HG02885 (cell line): ENCODE data around the gene RHOBTB1.
"Not testable (repeated sequence)": the region's sequence is repeated elsewhere in the genome, so short reads cannot be mapped to it uniquely, and the experiment has no call there.

Experiments used
- ATAC-seq: cut with Tn5 transposase; IDR thresholded peaks from one replicate; pipeline ENCODE4 v1.9.1; 2021; ENCODE audit warnings: mild to moderate bottlenecking; ENCODE audit not compliant: unreplicated experiment, poor library complexity

RHOBTB1 gene, protein sequence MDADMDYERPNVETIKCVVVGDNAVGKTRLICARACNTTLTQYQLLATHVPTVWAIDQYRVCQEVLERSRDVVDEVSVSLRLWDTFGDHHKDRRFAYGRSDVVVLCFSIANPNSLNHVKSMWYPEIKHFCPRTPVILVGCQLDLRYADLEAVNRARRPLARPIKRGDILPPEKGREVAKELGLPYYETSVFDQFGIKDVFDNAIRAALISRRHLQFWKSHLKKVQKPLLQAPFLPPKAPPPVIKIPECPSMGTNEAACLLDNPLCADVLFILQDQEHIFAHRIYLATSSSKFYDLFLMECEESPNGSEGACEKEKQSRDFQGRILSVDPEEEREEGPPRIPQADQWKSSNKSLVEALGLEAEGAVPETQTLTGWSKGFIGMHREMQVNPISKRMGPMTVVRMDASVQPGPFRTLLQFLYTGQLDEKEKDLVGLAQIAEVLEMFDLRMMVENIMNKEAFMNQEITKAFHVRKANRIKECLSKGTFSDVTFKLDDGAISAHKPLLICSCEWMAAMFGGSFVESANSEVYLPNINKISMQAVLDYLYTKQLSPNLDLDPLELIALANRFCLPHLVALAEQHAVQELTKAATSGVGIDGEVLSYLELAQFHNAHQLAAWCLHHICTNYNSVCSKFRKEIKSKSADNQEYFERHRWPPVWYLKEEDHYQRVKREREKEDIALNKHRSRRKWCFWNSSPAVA

GRCh38 chr10:60944058-60944909 is at the start of gene RHOBTB1:
RHOBTB1 (minus strand) TSS chr10:60944185; CDS start chr10:60911542, 32,643 bp downstream.
- peak; percentile 60 for ATAC-seq

DNA sequence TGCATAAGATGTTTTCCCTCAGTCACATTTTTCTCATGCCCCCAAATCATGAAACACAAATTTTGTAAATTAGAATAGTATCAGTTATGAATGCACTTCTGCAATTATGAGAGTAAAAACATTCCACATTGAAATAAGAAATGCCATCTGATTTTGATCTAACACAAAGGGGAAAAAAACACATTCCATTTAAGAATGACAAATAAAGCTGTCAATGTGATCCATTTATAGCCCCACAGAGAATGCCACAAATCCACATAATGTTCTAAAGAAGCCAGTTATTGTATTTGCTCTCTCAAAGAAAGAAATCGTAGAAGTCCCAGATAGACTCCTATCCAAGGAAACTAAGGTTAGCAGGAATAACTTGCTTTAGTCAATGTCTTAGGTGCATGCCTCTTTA is 48.7 kb upstream of the RHOBTB1 start:
- ATAC-seq, result no peak

- ATAC-seq, result no peak
These were observed 46.7 kb upstream of the RHOBTB1 start for GRCh38 chr10:60990663-60991062.

GRCh38 chr10:60989400-60989876 is 45.5 kb upstream of the RHOBTB1 start:
- no peak for ATAC-seq

DNA sequence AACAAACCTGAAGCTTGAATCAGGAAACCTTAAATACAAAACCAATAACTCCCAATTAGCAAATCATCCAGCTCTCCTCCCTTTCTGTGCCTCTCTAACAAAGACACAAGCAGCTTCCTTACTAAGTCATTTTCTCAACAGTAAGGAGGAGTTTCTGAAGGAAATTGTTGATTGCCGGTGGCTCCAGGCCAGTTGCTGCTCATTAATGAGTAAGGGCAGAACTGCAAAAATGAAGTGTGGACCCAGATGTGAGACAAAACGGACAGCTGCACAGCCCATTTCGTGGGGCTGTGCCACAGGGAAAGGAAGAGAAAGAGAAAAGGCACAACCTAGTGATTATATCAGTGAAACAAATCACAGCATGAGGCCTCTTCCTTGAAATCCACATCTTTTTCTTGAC is 42.8 kb upstream of the RHOBTB1 start:
- no peak for ATAC-seq

GRCh38 chr10:60985951-60986350 is 42.0 kb upstream of the RHOBTB1 start:
- no peak for ATAC-seq

GRCh38 chr10:60980997-60981396 is 37.0 kb upstream of the RHOBTB1 start:
- no peak for ATAC-seq

GRCh38 chr10:60979667-60980104 is 35.7 kb upstream of the RHOBTB1 start:
- no peak for ATAC-seq

- no peak for ATAC-seq
These were observed 34.5 kb upstream of the RHOBTB1 start for GRCh38 chr10:60978287-60979115.

DNA sequence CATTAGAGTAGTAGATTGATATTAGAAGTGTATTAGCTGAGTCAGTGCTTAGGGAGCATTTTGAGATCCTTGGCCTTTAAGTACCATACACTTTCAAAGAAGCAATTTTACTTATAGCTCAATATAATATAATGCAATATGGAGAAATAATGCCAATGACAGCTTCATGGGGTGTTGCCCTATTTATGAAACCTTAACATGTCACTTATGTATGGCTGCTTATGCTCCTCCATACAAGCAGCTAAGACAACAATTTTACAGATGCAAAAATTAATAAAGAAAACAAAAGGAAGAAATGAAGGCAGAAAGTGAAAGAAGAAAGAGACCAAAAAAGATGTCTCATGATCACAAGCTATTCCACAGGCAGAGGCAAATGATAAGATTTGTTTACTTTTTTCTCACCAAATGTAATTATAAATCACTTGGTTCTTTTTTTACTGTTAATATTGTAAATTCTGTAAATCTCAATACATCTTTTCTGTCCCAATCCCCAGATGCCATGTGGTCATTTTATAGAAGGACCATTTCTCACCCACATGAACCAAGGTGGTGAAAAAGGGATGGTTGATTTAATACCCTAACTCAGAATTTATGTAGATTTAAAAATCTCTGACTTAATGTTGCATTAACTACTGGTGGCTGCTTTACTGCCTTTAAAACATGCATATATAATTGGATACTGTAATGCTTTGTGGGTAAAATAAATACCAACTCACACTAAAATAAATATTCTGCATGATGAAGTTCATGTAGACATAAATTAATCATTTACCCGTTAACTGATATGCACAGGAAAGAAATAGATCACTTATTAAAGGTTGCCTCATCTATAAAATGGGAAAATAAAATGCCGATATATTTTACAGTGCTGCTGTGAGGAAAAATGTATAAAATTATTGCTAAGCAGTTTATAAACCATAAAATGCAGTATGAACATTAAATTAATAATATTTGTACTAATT is 33.5 kb upstream of the RHOBTB1 start:
- ATAC-seq, result no peak

- no peak for ATAC-seq
These were observed 32.7 kb upstream of the RHOBTB1 start for GRCh38 chr10:60976687-60977086.

DNA sequence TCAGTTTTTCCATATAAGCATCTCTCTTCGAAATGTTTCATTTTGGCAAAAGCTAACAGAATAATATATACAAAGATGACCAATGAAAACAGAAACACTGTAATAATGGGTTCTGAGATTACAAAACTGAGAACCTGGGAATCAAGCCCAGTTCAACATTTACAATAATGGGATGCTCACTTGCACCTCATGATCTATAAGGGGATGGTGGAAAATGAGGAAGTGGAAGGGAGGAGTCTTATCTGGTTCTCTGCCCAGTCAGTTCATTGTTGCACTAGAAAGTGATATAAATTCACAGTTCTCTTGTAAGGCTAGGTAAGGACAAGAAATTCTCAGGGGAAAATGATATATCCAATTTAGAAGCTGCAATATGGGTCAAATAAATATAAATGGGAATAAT is 31.7 kb upstream of the RHOBTB1 start:
- no peak for ATAC-seq

DNA sequence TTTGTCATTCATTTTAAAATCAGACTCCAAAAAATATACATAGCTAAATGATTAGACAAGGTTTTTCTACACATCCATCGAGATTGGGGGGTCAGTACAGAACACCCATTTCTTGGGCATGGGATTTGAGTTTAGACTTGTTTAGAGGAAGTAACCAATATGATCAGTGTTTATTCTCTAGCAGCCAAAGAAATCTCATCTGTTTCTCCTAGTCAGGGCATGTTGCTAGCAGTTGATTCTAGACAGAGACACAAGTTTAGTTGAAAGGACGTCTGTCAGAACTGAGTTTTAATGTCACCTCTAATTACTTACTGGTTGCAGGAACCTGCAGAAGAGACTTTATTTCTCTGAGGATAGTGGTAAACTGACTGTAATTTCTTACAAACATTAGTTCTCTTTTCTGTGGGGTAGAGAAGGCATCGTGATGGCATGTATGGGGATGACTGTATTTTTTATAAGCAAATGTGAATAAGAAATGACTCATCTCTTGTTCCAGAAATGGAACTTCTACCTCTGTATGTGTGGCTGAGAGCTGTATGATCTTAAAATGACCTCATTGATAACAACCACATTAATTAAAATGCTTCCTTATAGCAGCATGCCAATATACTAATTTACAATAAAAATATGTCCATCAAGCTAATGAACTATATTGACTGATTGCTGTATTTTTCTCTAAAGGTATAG is 30.6 kb upstream of the RHOBTB1 start:
- no peak for ATAC-seq

- no peak for ATAC-seq
These were observed 29.1 kb upstream of the RHOBTB1 start for GRCh38 chr10:60973086-60973485.

DNA sequence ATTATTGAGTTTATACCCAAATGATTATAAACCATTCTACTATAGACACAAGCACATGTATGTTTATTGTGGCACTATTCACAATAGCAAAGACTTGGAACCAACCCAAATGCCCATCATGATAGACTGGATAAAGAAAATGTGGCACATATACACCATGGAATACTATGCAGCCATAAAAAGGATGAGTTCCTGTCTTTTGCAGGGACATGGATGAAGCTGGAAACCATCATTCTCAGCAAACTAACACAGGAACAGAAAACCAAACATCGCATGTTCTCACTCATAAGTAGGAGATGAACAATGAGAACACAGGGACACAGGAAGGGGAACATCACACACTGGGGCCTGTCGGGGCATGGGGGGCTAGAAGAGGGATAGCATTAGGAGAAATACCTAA is 28.2 kb upstream of the RHOBTB1 start:
- ATAC-seq, result not testable (repeated sequence)

- no peak for ATAC-seq
These were observed 26.5 kb upstream of the RHOBTB1 start for GRCh38 chr10:60970526-60970925.

- ATAC-seq, result no peak
These were observed 24.5 kb upstream of the RHOBTB1 start for GRCh38 chr10:60968504-60968903.

DNA sequence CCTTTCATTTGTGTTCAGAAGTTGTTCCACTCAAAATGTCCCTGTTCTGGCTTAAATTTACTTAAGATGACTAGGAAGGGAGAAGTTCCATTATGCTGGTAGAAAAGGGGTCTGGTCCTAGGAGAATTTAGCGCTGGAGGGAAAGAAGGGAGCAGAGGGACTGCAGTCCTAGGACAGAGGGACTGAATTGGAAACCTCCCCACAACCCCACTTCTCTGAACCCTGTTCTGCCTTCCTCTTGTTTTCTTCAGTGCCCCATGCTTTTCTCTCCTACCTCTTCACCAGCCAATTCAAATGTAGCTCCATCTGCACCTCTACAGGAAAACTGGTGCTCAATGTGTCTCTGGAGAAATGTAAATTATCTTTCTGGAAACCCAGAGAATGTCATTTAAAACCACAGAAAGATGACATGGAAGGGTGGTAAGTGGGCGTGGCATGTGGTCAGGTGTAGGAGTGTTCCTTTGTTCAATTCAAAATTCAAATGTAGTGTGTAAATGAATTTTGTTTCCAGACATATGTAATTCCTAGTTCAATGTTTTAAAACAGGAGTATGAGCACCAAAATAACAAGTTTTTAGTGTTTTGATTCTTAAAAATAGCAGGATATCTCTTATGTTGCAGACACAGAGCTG is 24.0 kb upstream of the RHOBTB1 start:
- ATAC-seq, result no peak
